Progenitor cell of endocrine pancreas (in vitro differentiated cells): Measurements from ENCODE around the gene SPP2. TPM values are rescaled to one million over a fixed set of nuclear protein-coding genes. Genes with fewer than 3 reads are reported as not detected.

Source experiments
- DNase-seq: peaks from one replicate; pipeline ENCODE4 v3.0.0; 2021; ENCODE audit warnings: low spot score; ENCODE audit not compliant: unreplicated experiment
- H3K27ac Mint-ChIP-seq: 2 replicates; pipeline ENCODE4 v1.8.0; 2021; ENCODE audit warnings: mild to moderate bottlenecking, moderate library complexity, mixed read lengths
- H3K27me3 Mint-ChIP-seq: 2 replicates; pipeline ENCODE4 v1.8.0; 2021; ENCODE audit warnings: mixed read lengths
- H3K36me3 Mint-ChIP-seq: 2 replicates; pipeline ENCODE4 v1.8.0; 2022; ENCODE audit warnings: mixed read lengths; ENCODE audit not compliant: insufficient read depth
- H3K4me1 Mint-ChIP-seq: 2 replicates; pipeline ENCODE4 v1.8.0; 2021; ENCODE audit warnings: low read depth, mixed read lengths
- H3K4me3 Mint-ChIP-seq: 2 replicates; pipeline ENCODE4 v1.8.0; 2021; ENCODE audit warnings: low read depth, mild to moderate bottlenecking, moderate library complexity, mixed read lengths
- H3K9me3 Mint-ChIP-seq: 2 replicates; pipeline ENCODE4 v1.8.0; 2021; ENCODE audit warnings: low read depth, mixed read lengths
- CTCF ChIP-seq: fragments of 200-600 bp; sonication (generic); IDR thresholded peaks from one replicate; pipeline ENCODE4 v1.5.0; 2021; ENCODE audit warnings: antibody characterized with exemption, mild to moderate bottlenecking; ENCODE audit not compliant: unreplicated experiment
- long read RNA-seq: library from polyadenylated mRNA; unstranded; transcript quantifications from one replicate; pipeline ENCODE4 v2.0.0, GENCODE V29; 2020
- total RNA-seq: library from RNA; stranded (reverse); gene quantifications from 2 replicates; pipeline ENCODE4 v1.2.1, GENCODE V29; 2021

SPP2 gene
- not detected in 2 replicates for total RNA-seq
- long read RNA-seq, result 0 reads

- Mint-ChIP-seq H3K4me1 (no peaks in the 10 kb centered on the region), H3K4me3 (no peak within 1 kb of the TSS), H3K27me3 (peaks cover 24% of the 10 kb centered on the region), H3K9me3 (no peaks in the 10 kb centered on the region), H3K27ac (no peak within 1 kb of the TSS), H3K36me3 (no peaks in the 10 kb centered on the region)
- no peak for TF ChIP-seq CTCF
- no peak for DNase-seq
Observed at GRCh38 chr2:234050455-234051135, at the start of gene SPP2. TSS of gene SPP2 (plus strand) at chr2:234050702. CDS start at chr2:234050787, 85 bp downstream.

GRCh38 chr2:234001380-234002160, 48.9 kb upstream of the SPP2 start:
- Mint-ChIP-seq H3K36me3 (no peaks in the 10 kb centered on the region), H3K27ac (no peak overlapping the region), H3K4me3 (no peak overlapping the region), H3K9me3 (no peaks in the 10 kb centered on the region), H3K27me3 (peaks cover 14% of the 10 kb centered on the region), H3K4me1 (no peaks in the 10 kb centered on the region)
- no peak for TF ChIP-seq CTCF
- no peak for DNase-seq

GRCh38 chr2:234002281-234002680, 48.2 kb upstream of the SPP2 start:
- peaks cover 14% of the 10 kb centered on the region for H3K27me3 Mint-ChIP-seq
- no peaks in the 10 kb centered on the region for H3K4me1 Mint-ChIP-seq
- no peak overlapping the region for H3K27ac Mint-ChIP-seq
- no peak for DNase-seq
- TF ChIP-seq CTCF, result no peak
- H3K9me3 Mint-ChIP-seq, result no peaks in the 10 kb centered on the region
- H3K4me3 Mint-ChIP-seq, result no peak overlapping the region
- H3K36me3 Mint-ChIP-seq, result no peaks in the 10 kb centered on the region

GRCh38 chr2:234003972-234004617, 46.4 kb upstream of the SPP2 start:
- no peak for DNase-seq
- no peak for TF ChIP-seq CTCF
- H3K9me3 Mint-ChIP-seq, result no peaks in the 10 kb centered on the region
- no peak overlapping the region for H3K27ac Mint-ChIP-seq
- H3K27me3 Mint-ChIP-seq, result peaks cover 18% of the 10 kb centered on the region
- no peaks in the 10 kb centered on the region for H3K36me3 Mint-ChIP-seq
- no peaks in the 10 kb centered on the region for H3K4me1 Mint-ChIP-seq
- H3K4me3 Mint-ChIP-seq, result no peak overlapping the region

GRCh38 chr2:234005126-234005525, 45.4 kb upstream of the SPP2 start:
- no peak overlapping the region for H3K27ac Mint-ChIP-seq
- no peak for TF ChIP-seq CTCF
- no peak overlapping the region for H3K4me3 Mint-ChIP-seq
- no peaks in the 10 kb centered on the region for H3K36me3 Mint-ChIP-seq
- DNase-seq, result no peak
- H3K9me3 Mint-ChIP-seq, result no peaks in the 10 kb centered on the region
- no peaks in the 10 kb centered on the region for H3K4me1 Mint-ChIP-seq
- peaks cover 23% of the 10 kb centered on the region for H3K27me3 Mint-ChIP-seq
